Gastrocnemius medialis (tissue), 4 donors: ENCODE results near the gene OR3A3.

Source experiments
- POLR2A ChIP-seq, 2 donors: fragments of 450-650 bp; IDR thresholded peaks; one replicate each; pipeline ENCODE4 v1.6.1; 2017; ENCODE audit warnings: antibody characterized with exemption in 2 of 2, mild to moderate bottlenecking in 2 of 2, moderate library complexity in 2 of 2
- TF ChIP-seq, protein P1 (sequence below), 5 experiments: fragments of 450-650 bp in 3 of 5; fragments of 200-600 bp in 2 of 5; sonication (generic) in 2 of 5; IDR thresholded peaks in 4 of 5; conservative IDR thresholded peaks in 1 of 5; 1 replicate in 4 of 5; 2 replicates in 1 of 5; pipeline ENCODE4 v1.5.1; 2016 to 2019; ENCODE audit warnings: antibody characterized with exemption in 5 of 5, mild to moderate bottlenecking in 3 of 5, moderate library complexity in 3 of 5

DNA sequence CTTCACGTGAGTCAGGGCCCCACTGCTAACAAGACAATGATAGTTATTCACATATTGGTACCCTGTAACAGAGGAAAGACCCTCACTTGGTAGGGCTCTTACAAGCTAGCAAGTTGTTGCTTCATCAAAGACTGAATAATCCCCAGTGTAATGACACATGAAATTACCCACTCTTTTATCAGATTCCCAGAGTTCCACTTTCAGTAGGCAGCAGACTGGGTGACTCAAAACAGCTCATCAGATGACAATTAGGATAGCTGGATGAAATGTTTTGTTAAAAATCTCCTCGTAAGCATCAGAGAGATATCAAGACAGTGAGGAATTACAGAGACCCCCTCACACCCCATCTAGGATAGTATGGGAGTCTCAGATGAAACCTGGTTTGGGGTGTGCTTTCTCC, 29.3 kb downstream of the OR3A3 start:
- TF ChIP-seq, protein P1, sequence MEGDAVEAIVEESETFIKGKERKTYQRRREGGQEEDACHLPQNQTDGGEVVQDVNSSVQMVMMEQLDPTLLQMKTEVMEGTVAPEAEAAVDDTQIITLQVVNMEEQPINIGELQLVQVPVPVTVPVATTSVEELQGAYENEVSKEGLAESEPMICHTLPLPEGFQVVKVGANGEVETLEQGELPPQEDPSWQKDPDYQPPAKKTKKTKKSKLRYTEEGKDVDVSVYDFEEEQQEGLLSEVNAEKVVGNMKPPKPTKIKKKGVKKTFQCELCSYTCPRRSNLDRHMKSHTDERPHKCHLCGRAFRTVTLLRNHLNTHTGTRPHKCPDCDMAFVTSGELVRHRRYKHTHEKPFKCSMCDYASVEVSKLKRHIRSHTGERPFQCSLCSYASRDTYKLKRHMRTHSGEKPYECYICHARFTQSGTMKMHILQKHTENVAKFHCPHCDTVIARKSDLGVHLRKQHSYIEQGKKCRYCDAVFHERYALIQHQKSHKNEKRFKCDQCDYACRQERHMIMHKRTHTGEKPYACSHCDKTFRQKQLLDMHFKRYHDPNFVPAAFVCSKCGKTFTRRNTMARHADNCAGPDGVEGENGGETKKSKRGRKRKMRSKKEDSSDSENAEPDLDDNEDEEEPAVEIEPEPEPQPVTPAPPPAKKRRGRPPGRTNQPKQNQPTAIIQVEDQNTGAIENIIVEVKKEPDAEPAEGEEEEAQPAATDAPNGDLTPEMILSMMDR (IDR thresholded peaks at IDR 0.05 in 4 of 5, conservative IDR thresholded peaks at IDR 0.05 in 1 of 5), result no peak
- TF ChIP-seq POLR2A (IDR thresholded peaks at IDR 0.05), result no peak
